ENCODE data around the gene TPCN2. TPM values are rescaled to one million over a fixed set of nuclear protein-coding genes. Genes with fewer than 3 reads are reported as not detected.

Gene TPCN2
- total and polyA plus RNA-seq, 4 donors: 6.4 to 20.8 (median 12.1) TPM

GRCh38 chr11:69108030-69108429 lies 59.3 kb downstream of the TPCN2 start:
- DNase-seq (ENCODE audit: low spot score): no peak
- 98% methylated on average over 7 of the region's 7 CpGs for WGBS
- no peak for TF ChIP-seq FOXA2 (IDR thresholded peaks at IDR 0.05)
- TF ChIP-seq HNF4G (IDR thresholded peaks at IDR 0.05): no peak
- no peak for TF ChIP-seq GABPA (IDR thresholded peaks at IDR 0.05 in 1 of 2, conservative IDR thresholded peaks at IDR 0.05 in 1 of 2)
- TF ChIP-seq REST (IDR thresholded peaks at IDR 0.05): no peak
- no peak for TF ChIP-seq RAD21 (IDR thresholded peaks at IDR 0.05)
- TF ChIP-seq FOXA1 (IDR thresholded peaks at IDR 0.05): no peak
- no peak overlapping the region for H3K4me3 ChIP-seq (ENCODE audit: low read depth in 1 of 3, low read length in 3 of 3)
- no peaks in the 10 kb centered on the region for H3K27me3 ChIP-seq (ENCODE audit: control insufficient read depth in 4 of 4, insufficient read depth in 4 of 4, low read length in 3 of 4)
- no peaks in the 10 kb centered on the region for H3K36me3 ChIP-seq (ENCODE audit: control insufficient read depth in 4 of 4, insufficient read depth in 3 of 4, low read depth in 1 of 4, low read length in 3 of 4)
- H3K9me3 ChIP-seq (ENCODE audit: control insufficient read depth in 4 of 4, low read length in 3 of 4): no peaks in the 10 kb centered on the region
- no peak overlapping the region for H3K9ac ChIP-seq (ENCODE audit: low read depth in 1 of 2, low read length in 2 of 2)
- no peaks in the 10 kb centered on the region for H3K4me1 ChIP-seq (ENCODE audit: control insufficient read depth in 4 of 4, insufficient read depth in 4 of 4, low read length in 3 of 4)
- H3K27ac ChIP-seq (ENCODE audit: low read depth in 1 of 2, low read length in 2 of 2): no peak overlapping the region

DNA sequence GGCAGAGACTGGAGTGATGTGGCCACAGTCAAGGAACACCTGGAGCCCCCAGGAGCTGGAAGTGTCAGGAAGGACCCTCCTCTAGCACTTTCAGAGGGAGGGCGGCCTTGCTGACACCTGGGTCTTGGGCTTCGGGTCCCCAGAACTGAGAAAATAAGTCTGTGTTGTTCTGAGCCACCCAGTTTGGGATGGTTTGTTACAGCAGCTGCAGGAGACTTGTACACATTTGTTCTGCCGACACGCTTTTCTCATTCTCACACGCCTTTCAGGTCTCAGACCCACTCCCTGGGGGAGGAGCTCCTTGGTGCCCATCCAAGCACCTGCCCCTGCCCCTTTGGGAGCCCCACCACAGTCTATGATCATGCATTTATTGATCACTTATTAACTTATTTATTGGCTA lies 59.8 kb downstream of the TPCN2 start:
- DNase-seq (ENCODE audit: low spot score): no peak
- H3K9me3 ChIP-seq (ENCODE audit: control insufficient read depth in 4 of 4, low read length in 3 of 4): no peaks in the 10 kb centered on the region
- no peak for TF ChIP-seq FOXA2 (IDR thresholded peaks at IDR 0.05)
- no peak for TF ChIP-seq MAX (IDR thresholded peaks at IDR 0.05)
- TF ChIP-seq JUND (IDR thresholded peaks at IDR 0.05): no peak
- no peak for TF ChIP-seq ATF3 (IDR thresholded peaks at IDR 0.05)
- no peak for TF ChIP-seq RAD21 (IDR thresholded peaks at IDR 0.05)
- no peak for TF ChIP-seq REST (IDR thresholded peaks at IDR 0.05)
- no peak for TF ChIP-seq GABPA (IDR thresholded peaks at IDR 0.05 in 1 of 2, conservative IDR thresholded peaks at IDR 0.05 in 1 of 2)
- no peak for TF ChIP-seq HNF4G (IDR thresholded peaks at IDR 0.05)
- TF ChIP-seq RXRA (IDR thresholded peaks at IDR 0.05): no peak
- TF ChIP-seq HNF4A (conservative IDR thresholded peaks at IDR 0.05): no peak
- TF ChIP-seq NR2F2 (IDR thresholded peaks at IDR 0.05): no peak
- no peak for TF ChIP-seq TAF1 (conservative IDR thresholded peaks at IDR 0.05)
- TF ChIP-seq EGR1 (IDR thresholded peaks at IDR 0.05; ENCODE audit: low read depth in 2 of 2): no peak
- no peak for TF ChIP-seq SP1 (IDR thresholded peaks at IDR 0.05)
- TF ChIP-seq ZBTB33 (IDR thresholded peaks at IDR 0.05): no peak
- TF ChIP-seq YY1 (IDR thresholded peaks at IDR 0.05): no peak
- no peak for TF ChIP-seq FOXA1 (IDR thresholded peaks at IDR 0.05)
- TF ChIP-seq, protein P1, sequence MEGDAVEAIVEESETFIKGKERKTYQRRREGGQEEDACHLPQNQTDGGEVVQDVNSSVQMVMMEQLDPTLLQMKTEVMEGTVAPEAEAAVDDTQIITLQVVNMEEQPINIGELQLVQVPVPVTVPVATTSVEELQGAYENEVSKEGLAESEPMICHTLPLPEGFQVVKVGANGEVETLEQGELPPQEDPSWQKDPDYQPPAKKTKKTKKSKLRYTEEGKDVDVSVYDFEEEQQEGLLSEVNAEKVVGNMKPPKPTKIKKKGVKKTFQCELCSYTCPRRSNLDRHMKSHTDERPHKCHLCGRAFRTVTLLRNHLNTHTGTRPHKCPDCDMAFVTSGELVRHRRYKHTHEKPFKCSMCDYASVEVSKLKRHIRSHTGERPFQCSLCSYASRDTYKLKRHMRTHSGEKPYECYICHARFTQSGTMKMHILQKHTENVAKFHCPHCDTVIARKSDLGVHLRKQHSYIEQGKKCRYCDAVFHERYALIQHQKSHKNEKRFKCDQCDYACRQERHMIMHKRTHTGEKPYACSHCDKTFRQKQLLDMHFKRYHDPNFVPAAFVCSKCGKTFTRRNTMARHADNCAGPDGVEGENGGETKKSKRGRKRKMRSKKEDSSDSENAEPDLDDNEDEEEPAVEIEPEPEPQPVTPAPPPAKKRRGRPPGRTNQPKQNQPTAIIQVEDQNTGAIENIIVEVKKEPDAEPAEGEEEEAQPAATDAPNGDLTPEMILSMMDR (IDR thresholded peaks at IDR 0.05; ENCODE audit: low read depth, low read length, missing input control): no peak
- no peaks in the 10 kb centered on the region for H3K27me3 ChIP-seq (ENCODE audit: control insufficient read depth in 4 of 4, insufficient read depth in 4 of 4, low read length in 3 of 4)
- H3K36me3 ChIP-seq (ENCODE audit: control insufficient read depth in 4 of 4, insufficient read depth in 3 of 4, low read depth in 1 of 4, low read length in 3 of 4): no peaks in the 10 kb centered on the region
- H3K4me3 ChIP-seq (ENCODE audit: low read depth in 1 of 3, low read length in 3 of 3): no peak overlapping the region
- H3K9ac ChIP-seq (ENCODE audit: low read depth in 1 of 2, low read length in 2 of 2): no peak overlapping the region
- no peak overlapping the region for H3K27ac ChIP-seq (ENCODE audit: low read depth in 1 of 2, low read length in 2 of 2)
- no peaks in the 10 kb centered on the region for H3K4me1 ChIP-seq (ENCODE audit: control insufficient read depth in 4 of 4, insufficient read depth in 4 of 4, low read length in 3 of 4)
- WGBS: 81% methylated on average over 5 of the region's 5 CpGs
